GM18498 (cell line): ENCODE data around the gene PTBP3.
"Not testable (repeated sequence)": the region's sequence is repeated elsewhere in the genome, so short reads cannot be mapped to it uniquely, and the experiment has no call there.

Experiments used
- ATAC-seq: cut with Tn5 transposase; IDR thresholded peaks from one replicate; pipeline ENCODE4 v1.9.1; 2021; ENCODE audit warnings: mild to moderate bottlenecking, moderate library complexity; ENCODE audit not compliant: unreplicated experiment

The PTBP3 gene, protein sequence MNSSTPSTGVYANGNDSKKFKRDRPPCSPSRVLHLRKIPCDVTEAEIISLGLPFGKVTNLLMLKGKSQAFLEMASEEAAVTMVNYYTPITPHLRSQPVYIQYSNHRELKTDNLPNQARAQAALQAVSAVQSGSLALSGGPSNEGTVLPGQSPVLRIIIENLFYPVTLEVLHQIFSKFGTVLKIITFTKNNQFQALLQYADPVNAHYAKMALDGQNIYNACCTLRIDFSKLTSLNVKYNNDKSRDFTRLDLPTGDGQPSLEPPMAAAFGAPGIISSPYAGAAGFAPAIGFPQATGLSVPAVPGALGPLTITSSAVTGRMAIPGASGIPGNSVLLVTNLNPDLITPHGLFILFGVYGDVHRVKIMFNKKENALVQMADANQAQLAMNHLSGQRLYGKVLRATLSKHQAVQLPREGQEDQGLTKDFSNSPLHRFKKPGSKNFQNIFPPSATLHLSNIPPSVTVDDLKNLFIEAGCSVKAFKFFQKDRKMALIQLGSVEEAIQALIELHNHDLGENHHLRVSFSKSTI

DNA sequence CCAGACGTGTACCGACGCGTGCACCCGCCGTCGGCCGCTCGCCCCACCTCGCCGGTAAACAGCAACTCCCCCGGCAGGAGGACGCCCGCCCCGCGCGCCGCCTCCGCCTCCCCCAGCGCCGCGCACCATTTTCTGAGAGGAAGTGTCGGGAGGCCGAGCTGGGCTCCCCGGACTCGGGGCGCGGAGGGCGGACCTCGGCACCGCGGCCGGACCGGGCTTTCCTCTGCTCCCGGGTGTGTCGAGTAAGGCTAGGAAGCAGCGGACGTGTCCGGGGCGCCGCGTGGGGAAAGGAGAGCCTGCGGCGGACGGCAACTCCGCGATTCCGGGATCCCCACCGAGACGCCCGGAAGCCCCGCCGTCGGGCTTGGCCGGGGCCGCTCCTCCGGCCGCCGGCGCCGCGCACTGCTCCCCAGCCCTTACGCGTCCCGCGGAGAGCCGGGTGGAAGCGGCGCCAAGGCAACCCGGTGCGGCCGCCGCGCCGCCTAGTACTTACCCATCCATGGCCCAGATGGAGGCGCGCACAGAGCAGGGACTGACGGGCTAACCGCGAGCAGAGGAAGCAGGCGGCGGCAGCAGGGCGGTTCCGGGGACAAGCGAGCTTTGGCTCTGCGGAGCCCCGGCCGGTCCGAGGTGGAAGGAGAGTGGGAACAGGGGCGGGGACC is at the start of gene PTBP3:
Gene PTBP3, minus strand, starts transcription at position 643 of the 662 bp plus-strand sequence. CDS start 35,754 bp downstream, outside the sequence.
- peak; percentile 63 for ATAC-seq

DNA sequence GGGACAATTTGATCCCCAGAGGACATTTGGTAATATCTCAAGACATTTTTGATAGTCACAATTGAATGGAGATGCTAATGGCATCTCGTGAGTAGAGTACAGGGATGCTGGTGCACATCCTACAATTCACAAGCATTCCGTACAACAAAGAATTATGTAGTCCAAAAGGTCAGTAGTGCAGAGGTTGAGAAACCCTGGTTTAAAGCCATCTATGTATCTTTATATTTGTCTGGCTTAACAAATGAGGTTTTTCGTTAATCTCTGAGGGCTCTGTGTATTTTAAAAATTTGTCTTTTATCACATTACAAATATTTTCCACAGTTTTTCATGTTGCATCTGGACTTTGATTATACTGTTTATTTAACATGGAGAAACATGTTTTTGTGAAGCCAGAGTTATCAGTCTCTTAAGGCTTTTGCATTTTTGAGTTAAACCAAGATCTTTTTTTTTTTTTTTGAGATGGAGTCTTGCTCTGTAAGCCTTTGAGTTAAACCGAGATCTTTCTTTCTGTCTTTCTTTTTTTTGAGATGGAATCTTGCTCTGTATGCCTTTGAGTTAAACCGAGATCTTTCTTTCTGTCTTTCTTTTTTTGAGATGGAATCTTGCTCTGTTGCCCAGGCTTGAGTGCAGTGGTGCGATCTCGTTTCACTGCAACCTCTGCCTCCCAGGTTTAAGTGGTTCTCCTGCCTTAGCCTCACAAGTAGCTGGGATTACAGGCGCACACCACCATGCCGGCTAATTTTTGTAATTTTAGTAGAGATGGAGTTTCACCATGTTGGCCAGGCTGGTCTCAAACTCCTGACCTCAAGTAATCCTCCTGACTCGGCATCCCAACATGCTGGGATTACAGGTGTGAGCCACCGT is 49.3 kb upstream of the PTBP3 start:
- no peak for ATAC-seq

DNA sequence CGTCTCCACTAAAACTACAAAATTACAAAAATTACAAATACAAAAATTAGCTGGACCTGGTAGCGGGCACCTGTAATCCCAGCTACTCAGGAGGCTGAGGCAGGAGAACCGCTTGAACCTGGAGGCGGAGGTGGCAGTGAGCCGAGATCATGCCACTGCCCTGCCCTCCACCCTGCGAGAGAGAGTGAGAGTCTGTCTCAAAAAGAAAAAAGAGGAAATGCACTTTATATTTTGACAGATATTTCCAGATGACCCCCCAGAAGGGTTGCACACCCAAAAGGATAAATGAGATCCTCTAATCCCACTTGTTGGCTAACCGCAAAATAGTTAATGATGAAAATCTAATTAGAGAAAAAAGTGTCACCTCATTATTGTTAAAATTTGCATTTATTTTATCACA is 48.6 kb upstream of the PTBP3 start:
- no peak for ATAC-seq

DNA sequence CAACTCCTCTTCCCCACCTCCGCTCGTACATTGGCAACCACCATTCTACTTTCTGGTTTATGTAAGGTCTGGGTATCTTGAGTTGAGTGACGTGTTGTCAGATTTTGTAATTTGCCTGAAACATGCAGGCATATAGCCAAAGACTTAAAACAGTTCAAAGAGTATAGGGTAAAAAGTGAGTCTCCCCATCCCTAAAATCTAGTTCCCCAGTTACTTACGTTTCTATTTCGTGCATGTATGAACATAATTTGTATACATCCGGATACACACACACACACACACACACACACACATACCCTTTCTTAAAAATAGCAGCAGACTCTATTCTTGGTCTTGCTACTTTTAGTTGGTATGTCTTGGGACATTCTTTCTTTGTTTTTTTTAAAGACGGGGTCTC is 47.4 kb upstream of the PTBP3 start:
- no peak for ATAC-seq

DNA sequence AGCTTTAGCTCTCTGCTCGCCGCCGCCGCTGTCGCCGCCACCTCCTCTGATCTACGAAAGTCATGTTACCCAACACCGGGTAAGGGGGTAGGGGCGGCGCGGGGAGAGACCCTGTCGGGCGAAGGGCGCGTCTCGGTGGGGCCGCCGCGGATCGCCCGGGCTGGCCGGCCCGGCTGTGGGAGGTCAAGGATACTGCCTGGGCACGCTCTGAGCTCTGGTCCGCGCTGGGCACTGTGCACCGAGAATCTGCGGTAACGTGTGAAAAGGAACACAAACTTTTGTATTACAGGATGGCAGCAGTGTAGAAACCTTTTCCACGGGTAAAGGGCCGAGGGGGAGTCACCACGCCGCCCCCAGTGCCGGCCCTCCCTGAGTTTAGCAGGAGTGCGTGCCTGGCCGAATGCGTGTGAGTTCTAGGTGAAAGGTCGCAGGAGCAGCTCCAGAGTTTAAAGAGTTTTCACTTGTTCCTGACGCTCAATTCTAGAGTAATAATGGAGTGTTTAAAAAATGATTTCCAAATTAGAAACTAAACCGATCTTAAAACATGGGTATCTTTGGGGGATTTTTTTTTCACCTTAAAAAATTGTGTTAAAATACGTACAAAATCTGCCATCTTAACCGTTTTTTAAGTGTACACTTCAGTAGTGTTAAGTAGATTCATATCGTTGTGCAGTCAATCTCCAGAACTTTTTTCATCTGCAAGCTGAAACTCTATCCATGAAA is 46.8 kb upstream of the PTBP3 start, which contains the start of gene HSDL2:
Gene HSDL2, plus strand, starts transcription at position 7 of the 723 bp plus-strand sequence. Its CDS starts 56 bp downstream, at position 63.
- peak; percentile 20 for ATAC-seq

DNA sequence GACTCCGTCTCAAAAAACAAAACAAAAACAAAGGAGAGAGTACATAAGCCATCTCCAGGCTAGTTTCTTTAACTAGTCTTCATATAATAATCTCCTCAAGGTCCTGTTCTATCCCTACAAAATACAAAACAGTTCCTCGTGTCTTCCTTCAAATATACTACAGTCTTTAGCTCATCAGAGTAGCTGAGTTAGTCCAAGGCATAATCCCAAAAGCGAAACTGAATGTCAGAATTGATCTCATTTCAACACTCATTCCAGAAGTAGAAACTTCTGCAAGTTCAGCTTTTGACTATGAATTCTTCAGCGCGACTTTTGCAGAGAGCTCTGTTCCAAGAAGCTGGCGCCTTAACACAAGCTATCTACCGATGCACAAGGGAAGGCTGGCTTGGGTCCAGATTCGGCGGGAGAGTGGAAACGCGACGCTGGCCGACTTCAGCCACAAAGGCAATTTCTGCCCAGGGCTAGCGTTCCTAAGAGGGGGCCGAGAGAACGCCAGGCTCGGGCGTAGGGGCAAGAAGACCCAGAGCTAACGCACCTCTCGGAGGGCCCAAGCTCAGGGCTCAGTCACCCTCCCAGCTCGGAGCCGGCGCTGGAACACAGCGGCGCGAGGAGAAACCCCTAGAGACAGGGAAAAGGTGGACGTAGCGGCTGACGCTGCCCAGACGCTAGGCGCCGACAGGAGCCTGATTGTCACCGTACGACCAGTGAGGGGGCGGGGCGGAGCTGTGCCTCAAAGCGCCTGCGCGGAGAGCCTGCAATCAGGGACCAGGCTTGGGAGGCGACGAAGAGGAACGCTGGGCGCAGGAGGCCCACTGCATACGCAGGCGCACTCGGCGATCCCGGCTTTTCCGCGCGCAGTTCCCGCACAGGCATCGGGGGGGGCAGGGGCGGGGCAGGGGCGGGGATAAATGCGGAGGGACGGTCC is 46.0 kb upstream of the PTBP3 start:
- ATAC-seq = peak; percentile 86

DNA sequence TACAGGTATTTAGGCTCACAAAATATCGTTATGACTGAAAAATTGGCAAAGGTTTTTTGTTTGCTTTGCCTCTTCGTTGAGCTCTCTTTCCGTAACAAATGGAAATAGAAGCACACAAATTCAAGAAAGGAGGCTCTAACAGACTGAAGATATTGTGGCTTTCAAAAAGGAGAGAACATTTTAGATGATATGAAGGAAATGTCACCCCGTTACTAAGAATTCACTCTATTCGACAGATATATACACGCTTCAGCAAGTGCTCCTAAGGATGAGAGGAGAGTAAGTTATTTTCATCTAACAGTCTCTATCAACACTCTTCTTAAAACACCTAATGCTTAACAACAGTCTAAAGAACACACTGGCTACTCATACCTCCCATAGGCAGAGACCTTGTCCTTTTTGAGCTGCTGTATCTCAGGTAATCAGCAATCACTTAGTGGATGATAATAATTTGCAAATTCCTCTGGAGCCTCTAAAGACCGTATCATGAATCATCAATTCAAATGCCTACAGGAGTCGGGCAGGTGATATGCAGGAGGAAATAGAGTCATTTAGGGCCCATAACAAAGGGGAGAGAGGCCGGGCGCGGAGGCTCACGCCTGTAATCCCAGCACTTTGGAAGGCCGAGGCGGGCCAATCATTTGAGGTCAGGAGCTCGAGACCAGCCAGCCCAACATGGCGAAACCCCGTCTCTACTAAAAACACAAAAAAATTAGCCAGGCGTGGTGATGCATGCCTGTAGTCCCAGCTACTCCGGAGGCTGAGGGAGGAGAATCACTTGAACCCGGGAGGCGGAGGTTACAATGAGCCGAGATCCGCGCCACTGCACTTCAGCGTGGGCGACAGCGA is 45.1 kb upstream of the PTBP3 start:
- ATAC-seq = peak; percentile 7

DNA sequence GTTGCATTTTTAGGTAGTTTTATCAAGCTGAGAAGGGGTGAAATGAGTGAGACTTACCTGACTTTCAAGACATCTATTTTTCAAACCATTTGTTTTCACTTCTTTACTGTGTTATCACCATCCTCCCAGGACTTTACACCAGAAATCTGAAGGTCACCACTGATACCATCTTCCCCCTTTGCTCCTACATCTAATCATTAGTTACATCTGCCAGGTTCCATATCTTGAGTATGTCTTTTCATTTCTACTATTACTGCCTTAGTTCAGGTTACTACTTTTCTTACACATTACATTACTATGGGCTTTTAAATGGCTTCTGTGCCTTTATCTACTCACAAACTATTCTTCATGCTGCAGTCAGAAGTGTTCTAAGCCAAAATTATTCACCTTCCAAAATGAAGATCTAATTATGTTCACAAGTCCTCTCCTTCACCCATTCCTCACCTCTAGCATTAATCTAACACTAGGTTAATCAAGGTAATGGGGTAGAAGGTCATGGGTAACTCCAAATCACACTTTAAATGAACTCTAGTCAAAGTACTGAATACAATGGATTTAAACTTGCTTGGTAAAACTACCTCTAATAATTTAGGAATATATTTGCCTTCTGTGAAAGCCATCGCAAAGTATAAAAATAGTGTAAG is 44.4 kb upstream of the PTBP3 start:
- no peak for ATAC-seq

DNA sequence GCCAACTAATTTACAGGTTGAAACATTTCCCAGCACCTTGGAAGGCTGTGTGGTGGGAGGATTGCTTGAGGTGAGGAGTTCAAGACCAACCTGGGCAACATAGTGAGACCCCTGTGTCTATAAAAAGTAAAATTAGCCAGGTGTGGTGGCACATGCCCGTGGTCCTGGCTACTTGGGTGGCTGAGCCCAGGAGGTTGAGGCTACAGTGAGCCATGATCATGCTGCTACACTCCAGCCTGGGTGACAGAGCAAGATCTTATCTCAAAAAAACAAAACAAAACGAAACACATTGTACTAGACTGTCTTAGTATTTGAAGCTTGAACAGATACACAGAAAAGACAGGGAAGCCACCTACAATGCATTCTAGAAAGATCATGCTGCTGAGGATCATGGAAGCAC is 43.7 kb upstream of the PTBP3 start:
- no peak for ATAC-seq

DNA sequence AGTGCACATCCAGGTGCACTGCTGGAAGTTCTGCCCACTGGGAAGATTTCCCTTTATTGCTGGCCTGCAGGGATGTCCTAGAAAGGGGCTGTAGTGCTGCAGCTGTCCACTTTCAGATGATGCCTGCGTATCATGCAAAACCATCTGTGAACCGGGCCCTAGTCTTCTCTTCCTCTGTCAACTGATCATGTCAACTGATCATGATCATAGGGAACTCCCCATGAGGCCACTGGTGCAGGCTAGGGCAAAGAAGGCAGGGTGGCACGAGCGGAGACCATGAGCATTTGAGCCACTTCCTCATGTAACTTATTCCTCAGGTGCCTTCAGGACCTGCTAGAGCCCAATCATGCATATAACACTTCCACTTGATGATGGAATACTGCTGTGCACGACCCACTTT is 41.9 kb upstream of the PTBP3 start:
- ATAC-seq = no peak

DNA sequence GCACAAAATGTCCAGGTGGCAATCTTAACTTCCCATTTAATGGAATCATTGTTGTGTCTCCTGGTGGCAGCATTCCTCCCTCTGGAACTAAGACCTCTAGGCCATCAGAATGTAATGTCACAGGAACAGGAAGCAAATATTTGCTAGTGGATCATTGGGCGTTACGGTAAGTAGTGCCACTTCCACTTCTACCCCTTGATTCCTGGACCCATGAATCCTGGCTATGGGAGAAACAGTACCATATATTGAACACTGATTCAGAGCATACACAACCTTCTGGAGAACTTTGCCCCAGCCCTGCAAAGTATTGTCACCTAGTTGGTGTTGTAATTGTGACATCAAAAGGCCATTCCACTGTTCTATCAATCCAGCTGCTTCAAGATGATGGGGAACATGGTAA is 40.8 kb upstream of the PTBP3 start:
- not testable (repeated sequence) for ATAC-seq

DNA sequence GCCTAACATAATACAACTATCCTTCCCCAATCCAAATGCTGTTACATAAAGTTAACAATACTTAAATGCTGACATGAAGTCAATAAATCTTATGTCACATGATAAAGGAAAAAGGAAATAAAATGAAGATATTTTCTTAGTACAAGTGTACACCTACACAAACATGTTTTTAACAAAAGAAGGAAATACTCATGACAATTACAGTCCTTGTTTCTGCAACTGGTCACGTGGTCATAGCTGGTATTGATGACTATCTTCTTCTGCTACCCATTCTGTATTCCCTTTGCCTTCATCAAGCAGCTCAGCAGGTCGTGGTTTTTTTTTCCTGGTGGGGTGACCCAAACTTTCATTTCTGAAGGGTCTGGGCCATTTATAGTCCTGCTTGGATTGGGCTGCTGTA is 40.2 kb upstream of the PTBP3 start:
- not testable (repeated sequence) for ATAC-seq

DNA sequence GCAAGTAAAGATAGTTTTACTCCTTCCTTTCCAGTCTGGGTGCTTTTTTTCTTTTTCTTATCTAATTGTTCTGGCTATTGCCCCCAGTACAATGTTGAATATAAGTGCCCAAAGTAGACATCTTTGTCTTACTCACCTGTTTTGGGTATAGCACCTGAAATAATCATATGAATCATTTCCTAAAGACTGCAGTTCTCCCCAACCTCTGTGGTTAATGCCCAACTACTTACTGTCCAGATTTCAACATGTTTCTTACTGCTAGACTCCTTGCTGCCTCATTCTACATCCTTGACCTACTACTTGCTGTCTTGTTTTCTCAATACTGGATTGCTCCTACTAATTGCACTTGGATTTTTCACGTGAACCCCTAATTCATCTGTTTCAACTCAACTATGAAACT is 37.6 kb upstream of the PTBP3 start:
- ATAC-seq = no peak

DNA sequence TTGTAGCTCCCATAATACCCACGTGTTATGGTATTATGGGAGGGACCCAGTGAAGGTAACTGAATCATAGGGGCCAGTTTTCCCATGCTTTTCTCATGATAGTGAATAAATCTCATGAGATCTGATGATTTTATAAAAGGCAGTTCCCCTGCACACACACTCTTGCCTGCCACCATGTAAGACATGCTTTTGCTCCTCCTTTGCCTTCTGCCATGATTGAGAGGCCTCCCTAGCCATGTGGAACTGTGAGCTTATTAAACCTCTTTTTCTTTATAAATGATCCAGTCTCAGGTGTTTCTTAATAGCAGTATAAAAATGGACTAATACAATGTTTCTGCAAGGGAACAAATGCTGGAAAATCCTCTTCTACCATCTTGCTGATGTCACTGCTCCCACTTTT is 36.4 kb upstream of the PTBP3 start:
- no peak for ATAC-seq

DNA sequence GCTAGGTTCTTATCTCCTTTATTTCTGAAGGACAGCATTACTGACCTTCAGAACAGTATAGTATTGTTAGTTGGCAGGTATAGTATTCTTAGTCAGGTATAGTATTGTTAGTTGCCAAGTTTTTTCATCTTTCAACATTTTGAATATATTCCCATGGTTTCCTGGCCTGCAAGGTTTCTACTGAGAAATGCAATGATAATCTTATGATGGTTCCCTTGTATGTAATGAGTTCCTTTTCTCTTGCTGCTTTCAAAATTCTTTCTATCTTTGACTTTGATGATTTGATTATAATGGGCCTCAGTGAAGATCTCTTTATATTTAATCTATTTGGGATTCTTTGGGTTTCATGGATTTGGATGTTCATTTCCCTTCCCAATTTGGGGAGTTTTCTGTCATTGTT is 34.0 kb upstream of the PTBP3 start:
- ATAC-seq = no peak

DNA sequence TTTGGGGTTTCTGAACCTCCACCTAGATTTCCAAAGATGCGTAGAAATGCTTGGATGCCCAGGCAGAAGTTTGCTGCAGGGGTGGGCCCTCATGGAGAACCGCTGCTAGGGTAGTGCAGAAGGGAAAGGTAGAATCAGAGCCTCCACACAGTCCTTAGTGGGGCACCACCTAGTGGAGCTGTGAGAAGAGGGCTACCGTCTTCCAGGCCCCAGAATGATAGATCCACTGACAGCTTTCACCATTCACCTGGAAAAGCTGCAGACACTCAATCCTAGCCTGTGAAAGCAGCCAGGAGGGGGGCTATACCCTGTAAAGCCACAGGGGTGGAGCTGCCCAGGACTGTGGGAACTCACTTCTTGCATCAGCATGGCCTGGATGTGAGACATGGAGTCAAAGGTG is 33.2 kb upstream of the PTBP3 start:
- no peak for ATAC-seq

DNA sequence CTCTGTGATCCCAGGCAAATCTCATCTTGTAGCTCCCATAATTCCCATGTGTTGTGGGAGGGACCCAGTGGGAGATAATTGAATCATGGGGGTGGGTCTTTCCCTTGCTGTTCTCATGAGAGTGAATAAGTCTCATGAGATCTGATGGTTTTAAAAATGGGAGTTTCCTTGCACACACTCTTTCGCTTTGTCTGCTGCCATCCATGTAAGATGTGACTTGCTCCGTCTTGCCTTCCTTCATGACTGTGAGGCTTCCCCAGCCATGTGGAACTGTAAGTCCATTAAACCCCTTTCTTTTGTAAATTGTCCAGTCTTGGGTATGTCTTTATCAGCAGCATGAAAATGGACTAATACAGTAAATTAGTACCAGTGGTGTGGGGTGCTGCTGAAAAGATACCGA is 31.8 kb upstream of the PTBP3 start:
- ATAC-seq = not testable (repeated sequence)

DNA sequence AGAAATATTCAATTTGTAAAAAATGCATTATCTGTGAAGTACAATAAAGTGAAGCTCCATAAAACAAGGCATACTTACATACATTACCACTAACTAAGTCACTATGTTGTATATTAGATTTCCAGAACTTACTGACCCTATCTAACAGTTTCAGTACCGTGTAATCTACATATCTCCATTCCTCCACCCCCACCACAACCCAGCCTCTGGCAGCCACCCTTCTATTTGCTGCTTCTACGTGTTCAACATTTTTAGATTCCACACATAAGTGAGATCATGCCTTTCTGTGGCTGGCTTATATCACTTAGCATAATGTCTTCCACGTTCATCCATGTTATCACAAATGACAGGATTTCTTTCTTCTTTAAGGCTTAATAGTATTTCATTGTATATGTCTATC is 31.3 kb upstream of the PTBP3 start:
- no peak for ATAC-seq
